ENCODE results near the gene AKT2. TPM values are rescaled to one million over a fixed set of nuclear protein-coding genes. Genes with fewer than 3 reads are reported as not detected.

AKT2 gene
- total and polyA plus RNA-seq, 2 donors from 2014 or later: 75.0 to 154 TPM

GRCh38 chr19:40271706-40272105 lies 13.4 kb downstream of the AKT2 start:
- no peak overlapping the region for H3K27ac ChIP-seq (ENCODE audit: low read depth in 2 of 2, low read length in 2 of 2)
- no peak for FAIRE-seq
- H3K36me3 ChIP-seq (ENCODE audit: control insufficient read depth in 2 of 3, insufficient read depth in 3 of 3, low read length in 3 of 3): peaks cover 0 to 10% (median 3%) of the 10 kb centered on the region in 3 donors
- H3K9me3 ChIP-seq (ENCODE audit: control insufficient read depth in 2 of 3, insufficient read depth in 1 of 3, low read length in 3 of 3): no peaks in the 10 kb centered on the region
- H3K9ac ChIP-seq (ENCODE audit: low read length in 3 of 3): no peak overlapping the region
- DNase-seq: no peak
- intact Hi-C loops (cut with DNase I): no loop called here
- no peak overlapping the region for H3K4me3 ChIP-seq (ENCODE audit: low read length in 3 of 3)
- peaks cover 0 to 26% (median 13%) of the 10 kb centered on the region in 3 donors for H3K4me1 ChIP-seq (ENCODE audit: control insufficient read depth in 2 of 3, insufficient read depth in 2 of 3, low read depth in 1 of 3, low read length in 3 of 3)
- no peak for TF ChIP-seq CTCF (IDR thresholded peaks at IDR 0.05; ENCODE audit: borderline replicate concordance, extremely low read depth, insufficient read depth)
- no peaks in the 10 kb centered on the region for H3K27me3 ChIP-seq (ENCODE audit: control insufficient read depth, insufficient read depth, low read length)

- intact Hi-C loops (cut with DNase I): no loop called here
- Histone ChIP-seq H3K27me3 (ENCODE audit: control insufficient read depth, insufficient read depth, low read length) (no peaks in the 10 kb centered on the region), H3K4me1 (ENCODE audit: control insufficient read depth in 2 of 3, insufficient read depth in 2 of 3, low read depth in 1 of 3, low read length in 3 of 3) (peaks cover 0 to 34% (median 20%) of the 10 kb centered on the region in 3 donors), H3K36me3 (ENCODE audit: control insufficient read depth in 2 of 3, insufficient read depth in 3 of 3, low read length in 3 of 3) (peaks cover 0 to 10% (median 3%) of the 10 kb centered on the region in 3 donors), H3K27ac (ENCODE audit: low read depth in 2 of 2, low read length in 2 of 2) (no peak overlapping the region), H3K9ac (ENCODE audit: low read length in 3 of 3) (no peak overlapping the region), H3K9me3 (ENCODE audit: control insufficient read depth in 2 of 3, insufficient read depth in 1 of 3, low read length in 3 of 3) (no peaks in the 10 kb centered on the region), H3K4me3 (ENCODE audit: low read length in 3 of 3) (no peak overlapping the region)
- TF ChIP-seq CTCF (IDR thresholded peaks at IDR 0.05; ENCODE audit: borderline replicate concordance, extremely low read depth, insufficient read depth): no peak
- DNase-seq: peak in 1 of 5 donors; percentile 17
- FAIRE-seq: no peak
Observed at GRCh38 chr19:40270362-40271089, 14.6 kb downstream of the AKT2 start.

GRCh38 chr19:40269216-40269940 lies 15.8 kb downstream of the AKT2 start:
- intact Hi-C loops (cut with DNase I): no loop called here
- Histone ChIP-seq H3K27ac (ENCODE audit: low read depth in 2 of 2, low read length in 2 of 2) (no peak overlapping the region), H3K36me3 (ENCODE audit: control insufficient read depth in 2 of 3, insufficient read depth in 3 of 3, low read length in 3 of 3) (peaks cover 0 to 17% (median 3%) of the 10 kb centered on the region in 3 donors), H3K27me3 (ENCODE audit: control insufficient read depth, insufficient read depth, low read length) (no peaks in the 10 kb centered on the region), H3K9ac (ENCODE audit: low read length in 3 of 3) (no peak overlapping the region), H3K9me3 (ENCODE audit: control insufficient read depth in 2 of 3, insufficient read depth in 1 of 3, low read length in 3 of 3) (no peaks in the 10 kb centered on the region), H3K4me1 (ENCODE audit: control insufficient read depth in 2 of 3, insufficient read depth in 2 of 3, low read depth in 1 of 3, low read length in 3 of 3) (peaks cover 0 to 26% (median 20%) of the 10 kb centered on the region in 3 donors), H3K4me3 (ENCODE audit: low read length in 3 of 3) (no peak overlapping the region)
- no peak for TF ChIP-seq CTCF (IDR thresholded peaks at IDR 0.05; ENCODE audit: borderline replicate concordance, extremely low read depth, insufficient read depth)
- FAIRE-seq (no peak), DNase-seq (peak in 1 of 5 donors; percentile 40)
